Nephron (organoid): Measurements from ENCODE around the gene TDG.
"Not testable (repeated sequence)": the region's sequence is repeated elsewhere in the genome, so short reads cannot be mapped to it uniquely, and the experiment has no call there.

Experiments
- H3K27ac Mint-ChIP-seq, 3 experiments: 2 replicates each; pipeline ENCODE4 v1.8.0; 2020; ENCODE audit warnings: mixed read lengths in 3 of 3, mild to moderate bottlenecking in 2 of 3, moderate library complexity in 1 of 3
- H3K27me3 Mint-ChIP-seq: 2 replicates; pipeline ENCODE4 v1.8.0; 2021; ENCODE audit warnings: low read depth, mild to moderate bottlenecking, moderate library complexity, mixed read lengths
- H3K36me3 Mint-ChIP-seq: 2 replicates; pipeline ENCODE4 v1.8.0; 2020; ENCODE audit warnings: low read depth, mixed read lengths
- H3K4me1 Mint-ChIP-seq: 2 replicates; pipeline ENCODE4 v1.8.0; 2020; ENCODE audit warnings: mixed read lengths
- H3K4me3 Mint-ChIP-seq, 3 experiments: 2 replicates each; pipeline ENCODE4 v1.8.0; 2020; ENCODE audit warnings: mild to moderate bottlenecking in 3 of 3, mixed read lengths in 3 of 3, moderate library complexity in 2 of 3
- H3K9me3 Mint-ChIP-seq: 2 replicates; pipeline ENCODE4 v1.8.0; 2020; ENCODE audit warnings: mixed read lengths
- TF ChIP-seq, protein P1 (sequence below), 3 experiments: fragments of 200-600 bp; sonication (generic); IDR thresholded peaks; one replicate each; pipeline ENCODE4 v1.5.0; 2021; ENCODE audit warnings: antibody characterized with exemption in 3 of 3; ENCODE audit not compliant: unreplicated experiment in 3 of 3

TDG gene

DNA sequence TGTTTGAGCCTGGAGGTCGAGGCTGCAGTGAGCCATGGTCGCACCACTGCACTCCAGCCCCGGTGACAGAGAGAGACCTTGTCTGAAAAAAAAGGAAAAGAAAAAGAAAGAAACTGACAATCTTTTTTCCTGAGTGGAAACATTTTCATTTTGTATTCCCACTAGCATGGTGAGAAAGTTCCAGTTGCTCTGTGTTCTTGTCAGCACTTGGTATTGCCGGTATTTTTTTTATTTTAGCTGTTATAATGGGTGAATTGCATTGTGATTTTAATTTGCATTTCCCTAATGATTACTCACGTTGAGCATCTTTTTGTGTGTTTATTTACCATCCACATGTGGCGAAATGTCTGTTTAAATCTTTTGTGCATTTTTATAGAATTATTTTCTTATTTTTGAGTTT, 58.7 kb downstream of the TDG start:
- peaks cover 7% of the 10 kb centered on the region for H3K36me3 Mint-ChIP-seq
- no peak overlapping the region for H3K27ac Mint-ChIP-seq
- H3K4me3 Mint-ChIP-seq, result no peak overlapping the region
- no peaks in the 10 kb centered on the region for H3K27me3 Mint-ChIP-seq
- TF ChIP-seq, protein P1, sequence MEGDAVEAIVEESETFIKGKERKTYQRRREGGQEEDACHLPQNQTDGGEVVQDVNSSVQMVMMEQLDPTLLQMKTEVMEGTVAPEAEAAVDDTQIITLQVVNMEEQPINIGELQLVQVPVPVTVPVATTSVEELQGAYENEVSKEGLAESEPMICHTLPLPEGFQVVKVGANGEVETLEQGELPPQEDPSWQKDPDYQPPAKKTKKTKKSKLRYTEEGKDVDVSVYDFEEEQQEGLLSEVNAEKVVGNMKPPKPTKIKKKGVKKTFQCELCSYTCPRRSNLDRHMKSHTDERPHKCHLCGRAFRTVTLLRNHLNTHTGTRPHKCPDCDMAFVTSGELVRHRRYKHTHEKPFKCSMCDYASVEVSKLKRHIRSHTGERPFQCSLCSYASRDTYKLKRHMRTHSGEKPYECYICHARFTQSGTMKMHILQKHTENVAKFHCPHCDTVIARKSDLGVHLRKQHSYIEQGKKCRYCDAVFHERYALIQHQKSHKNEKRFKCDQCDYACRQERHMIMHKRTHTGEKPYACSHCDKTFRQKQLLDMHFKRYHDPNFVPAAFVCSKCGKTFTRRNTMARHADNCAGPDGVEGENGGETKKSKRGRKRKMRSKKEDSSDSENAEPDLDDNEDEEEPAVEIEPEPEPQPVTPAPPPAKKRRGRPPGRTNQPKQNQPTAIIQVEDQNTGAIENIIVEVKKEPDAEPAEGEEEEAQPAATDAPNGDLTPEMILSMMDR (IDR thresholded peaks at IDR 0.05; ENCODE audit: unreplicated experiment in 3 of 3), result no peak
- H3K9me3 Mint-ChIP-seq, result peaks cover 3% of the 10 kb centered on the region
- peaks cover 32% of the 10 kb centered on the region for H3K4me1 Mint-ChIP-seq

DNA sequence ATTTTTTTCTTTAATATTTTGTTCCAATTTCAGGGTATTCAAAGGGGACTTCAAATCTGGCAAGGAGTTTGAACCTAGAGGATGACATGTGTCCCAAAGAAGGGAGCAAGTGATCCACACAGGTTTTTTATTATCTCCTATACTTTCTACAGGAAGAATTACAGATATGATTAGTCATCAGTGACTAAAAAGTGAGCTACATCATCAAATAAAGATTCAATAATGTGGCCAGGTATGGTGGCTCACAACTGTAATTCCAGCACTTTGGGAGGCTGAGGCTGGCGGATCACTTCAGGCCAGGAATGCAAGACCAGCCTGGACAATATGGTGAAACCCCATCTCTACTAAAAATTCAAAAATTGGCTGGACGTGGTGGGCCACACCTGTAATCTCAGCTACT, 60.1 kb downstream of the TDG start:
- Mint-ChIP-seq H3K4me1 (peaks cover 32% of the 10 kb centered on the region), H3K4me3 (no peak overlapping the region), H3K36me3 (peaks cover 3% of the 10 kb centered on the region), H3K27me3 (no peaks in the 10 kb centered on the region), H3K9me3 (peaks cover 3% of the 10 kb centered on the region), H3K27ac (no peak overlapping the region)
- TF ChIP-seq, protein P1 (IDR thresholded peaks at IDR 0.05; ENCODE audit: unreplicated experiment in 3 of 3), result no peak

DNA sequence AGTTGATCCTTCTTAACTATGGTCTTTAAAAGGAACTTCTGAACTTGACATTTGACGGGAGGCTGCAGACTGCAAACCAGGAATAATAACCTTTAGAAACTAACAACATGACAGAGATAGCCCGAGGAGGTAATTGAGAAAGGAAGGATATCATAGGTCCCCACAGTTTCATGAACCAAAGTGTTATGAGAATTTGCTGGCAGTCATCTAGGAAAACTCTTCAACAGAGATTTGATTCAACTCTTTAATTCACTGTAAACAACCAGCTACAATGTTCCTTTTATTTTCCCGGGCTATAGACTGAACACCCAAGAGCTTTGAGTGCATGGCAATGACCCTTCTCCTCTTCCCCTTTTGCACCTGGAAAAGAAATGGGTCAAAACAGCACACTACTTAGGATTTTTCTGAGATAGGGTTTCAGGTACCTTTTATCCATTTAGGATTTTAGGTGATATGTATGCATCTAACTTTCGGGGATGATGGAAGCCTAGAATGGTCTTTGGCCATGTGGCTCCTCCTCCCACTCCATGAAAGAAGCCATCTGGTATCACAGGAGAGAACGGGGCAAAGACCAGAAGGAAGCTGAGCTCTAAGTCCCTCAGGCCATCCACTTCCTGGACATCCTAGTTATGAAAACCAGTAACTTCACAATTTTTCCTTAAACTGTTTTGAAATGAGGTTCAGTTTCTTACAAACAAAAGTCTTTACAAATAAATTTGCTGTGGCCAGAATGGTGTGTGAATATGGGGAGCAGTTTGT, 61.3 kb downstream of the TDG start:
- Mint-ChIP-seq H3K4me1 (peaks cover 30% of the 10 kb centered on the region), H3K27ac (no peak overlapping the region), H3K4me3 (no peak overlapping the region), H3K9me3 (peaks cover 3% of the 10 kb centered on the region), H3K27me3 (no peaks in the 10 kb centered on the region), H3K36me3 (peaks cover 3% of the 10 kb centered on the region)
- TF ChIP-seq, protein P1 (IDR thresholded peaks at IDR 0.05; ENCODE audit: unreplicated experiment in 3 of 3), result no peak

DNA sequence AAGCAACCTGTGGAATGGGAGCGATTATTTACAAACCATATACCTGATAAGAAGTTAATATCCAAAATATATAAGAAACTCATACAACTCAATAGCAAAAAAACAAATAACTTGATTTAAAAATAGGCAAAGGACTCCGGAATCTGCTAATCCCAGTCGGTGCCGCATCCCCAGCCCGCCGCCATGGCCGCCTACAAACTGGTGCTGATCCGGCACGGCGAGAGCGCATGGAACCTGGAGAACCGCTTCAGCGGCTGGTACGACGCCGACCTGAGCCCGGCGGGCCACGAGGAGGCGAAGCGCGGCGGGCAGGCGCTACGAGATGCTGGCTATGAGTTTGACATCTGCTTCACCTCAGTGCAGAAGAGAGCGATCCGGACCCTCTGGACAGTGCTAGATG, 64.9 kb downstream of the TDG start:
- not testable (repeated sequence) for H3K36me3 Mint-ChIP-seq, H3K27me3 Mint-ChIP-seq, H3K4me3 Mint-ChIP-seq, H3K27ac Mint-ChIP-seq
- peaks cover 10% of the 10 kb centered on the region for H3K9me3 Mint-ChIP-seq
- peaks cover 19% of the 10 kb centered on the region for H3K4me1 Mint-ChIP-seq

DNA sequence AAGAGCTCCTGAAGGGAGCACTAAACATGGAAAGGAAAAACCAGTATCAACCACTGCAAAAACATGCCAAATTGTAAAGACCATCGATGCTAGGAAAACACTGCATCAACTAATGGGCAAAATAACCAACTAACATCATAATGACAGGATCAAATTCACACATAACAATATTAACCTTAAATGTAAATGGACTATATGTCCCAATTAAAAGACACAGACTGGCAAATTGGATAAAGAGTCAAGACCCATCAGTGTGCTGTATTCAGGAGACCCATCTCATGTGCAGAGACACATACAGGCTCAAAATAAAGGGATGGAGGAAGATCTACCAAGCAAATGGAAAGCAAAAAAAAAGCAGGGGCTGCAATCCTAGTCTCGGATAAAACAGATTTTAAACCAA, 70.5 kb downstream of the TDG start:
- H3K27ac Mint-ChIP-seq, H3K4me3 Mint-ChIP-seq, H3K36me3 Mint-ChIP-seq, H3K27me3 Mint-ChIP-seq, H3K4me1 Mint-ChIP-seq: not testable (repeated sequence)
- H3K9me3 Mint-ChIP-seq, result peaks cover 29% of the 10 kb centered on the region
